ENCODE data around the gene NEDD8.

DNA sequence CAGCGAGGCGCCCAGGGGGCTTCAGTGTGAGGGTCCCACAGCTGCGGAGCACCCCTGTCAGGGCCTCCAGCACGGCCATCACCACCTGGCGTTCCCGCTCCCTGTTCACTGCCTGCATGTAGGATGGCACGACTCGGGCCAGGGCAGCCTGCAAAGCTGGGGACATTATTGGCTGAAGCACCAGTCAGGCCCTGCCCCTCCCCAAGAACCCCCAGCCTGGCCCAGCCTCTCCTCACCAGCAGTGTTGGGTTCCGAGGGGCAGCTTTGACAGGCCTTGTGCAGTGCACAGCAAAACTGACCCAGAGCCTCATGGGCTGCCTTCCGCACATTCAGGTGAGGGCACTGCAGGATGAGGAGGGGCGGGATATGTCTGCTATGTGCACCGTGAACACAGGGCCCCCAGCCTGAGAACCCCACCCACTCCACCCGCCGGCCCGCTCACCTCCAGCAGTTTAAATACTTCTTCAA lies 49.1 kb downstream of the NEDD8 start:
- TF ChIP-seq, protein P1, sequence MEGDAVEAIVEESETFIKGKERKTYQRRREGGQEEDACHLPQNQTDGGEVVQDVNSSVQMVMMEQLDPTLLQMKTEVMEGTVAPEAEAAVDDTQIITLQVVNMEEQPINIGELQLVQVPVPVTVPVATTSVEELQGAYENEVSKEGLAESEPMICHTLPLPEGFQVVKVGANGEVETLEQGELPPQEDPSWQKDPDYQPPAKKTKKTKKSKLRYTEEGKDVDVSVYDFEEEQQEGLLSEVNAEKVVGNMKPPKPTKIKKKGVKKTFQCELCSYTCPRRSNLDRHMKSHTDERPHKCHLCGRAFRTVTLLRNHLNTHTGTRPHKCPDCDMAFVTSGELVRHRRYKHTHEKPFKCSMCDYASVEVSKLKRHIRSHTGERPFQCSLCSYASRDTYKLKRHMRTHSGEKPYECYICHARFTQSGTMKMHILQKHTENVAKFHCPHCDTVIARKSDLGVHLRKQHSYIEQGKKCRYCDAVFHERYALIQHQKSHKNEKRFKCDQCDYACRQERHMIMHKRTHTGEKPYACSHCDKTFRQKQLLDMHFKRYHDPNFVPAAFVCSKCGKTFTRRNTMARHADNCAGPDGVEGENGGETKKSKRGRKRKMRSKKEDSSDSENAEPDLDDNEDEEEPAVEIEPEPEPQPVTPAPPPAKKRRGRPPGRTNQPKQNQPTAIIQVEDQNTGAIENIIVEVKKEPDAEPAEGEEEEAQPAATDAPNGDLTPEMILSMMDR (IDR thresholded peaks at IDR 0.05 in 8 of 11, conservative IDR thresholded peaks at IDR 0.05 in 3 of 11), result no peak
- no peak for TF ChIP-seq POLR2A (IDR thresholded peaks at IDR 0.05)
- TF ChIP-seq POLR2AphosphoS5 (IDR thresholded peaks at IDR 0.05), result peak in 1 of 3 donors; percentile 46

All from spleen (tissue), 7 donors.